Transverse colon (tissue), 3 donors: ENCODE results near the gene DMRTA2.

Experiments used
- EP300 ChIP-seq: sonication (generic); formaldehyde crosslinking; IDR thresholded peaks from one replicate; pipeline ENCODE4 v1.6.1; 2017; ENCODE audit warnings: antibody characterized with exemption, low read depth
- TF ChIP-seq, protein P1 (sequence below), 5 experiments: fragments of 200-600 bp in 3 of 5; fragments of 450-650 bp in 2 of 5; sonication (generic) in 3 of 5; IDR thresholded peaks; 1 replicate in 2 of 5; 2 replicates in 3 of 5; pipeline ENCODE4 v1.5.1; 2016 to 2017; ENCODE audit warnings: antibody characterized with exemption in 5 of 5, inconsistent platforms in 3 of 5, mild to moderate bottlenecking in 2 of 5, moderate library complexity in 1 of 5

DNA sequence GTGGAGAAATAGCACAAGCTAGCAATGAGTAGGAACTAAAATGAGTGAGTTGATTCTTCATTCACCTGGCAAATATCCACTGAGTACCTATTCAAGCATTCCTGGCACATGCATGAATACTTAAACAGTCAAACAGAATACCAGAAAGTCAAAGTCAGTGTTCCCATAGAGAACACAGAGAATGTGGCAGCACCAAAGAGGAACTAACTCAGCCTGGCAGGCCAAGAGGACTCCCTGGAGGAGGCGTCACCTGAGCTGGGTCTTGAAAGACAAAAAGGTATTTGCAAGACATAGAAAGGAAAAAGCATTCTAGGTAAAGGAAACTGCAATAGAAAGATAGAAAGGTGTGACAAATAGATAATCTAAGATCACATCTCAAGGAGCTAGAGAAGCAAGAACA, 49.7 kb downstream of the DMRTA2 start:
- TF ChIP-seq, protein P1, sequence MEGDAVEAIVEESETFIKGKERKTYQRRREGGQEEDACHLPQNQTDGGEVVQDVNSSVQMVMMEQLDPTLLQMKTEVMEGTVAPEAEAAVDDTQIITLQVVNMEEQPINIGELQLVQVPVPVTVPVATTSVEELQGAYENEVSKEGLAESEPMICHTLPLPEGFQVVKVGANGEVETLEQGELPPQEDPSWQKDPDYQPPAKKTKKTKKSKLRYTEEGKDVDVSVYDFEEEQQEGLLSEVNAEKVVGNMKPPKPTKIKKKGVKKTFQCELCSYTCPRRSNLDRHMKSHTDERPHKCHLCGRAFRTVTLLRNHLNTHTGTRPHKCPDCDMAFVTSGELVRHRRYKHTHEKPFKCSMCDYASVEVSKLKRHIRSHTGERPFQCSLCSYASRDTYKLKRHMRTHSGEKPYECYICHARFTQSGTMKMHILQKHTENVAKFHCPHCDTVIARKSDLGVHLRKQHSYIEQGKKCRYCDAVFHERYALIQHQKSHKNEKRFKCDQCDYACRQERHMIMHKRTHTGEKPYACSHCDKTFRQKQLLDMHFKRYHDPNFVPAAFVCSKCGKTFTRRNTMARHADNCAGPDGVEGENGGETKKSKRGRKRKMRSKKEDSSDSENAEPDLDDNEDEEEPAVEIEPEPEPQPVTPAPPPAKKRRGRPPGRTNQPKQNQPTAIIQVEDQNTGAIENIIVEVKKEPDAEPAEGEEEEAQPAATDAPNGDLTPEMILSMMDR (IDR thresholded peaks at IDR 0.05) = no peak
- no peak for TF ChIP-seq EP300
